Measurements from ENCODE around the gene TTC17. TPM values are rescaled to one million over a fixed set of nuclear protein-coding genes. Genes with fewer than 3 reads are reported as not detected.

TTC17 gene
- total and polyA plus RNA-seq, 9 of the 15 experiments (the other 6 are each of a cell fraction or from before 2014, with no cell fraction given): 19.7 to 99.1 (median 53.3) TPM

GRCh38 chr11:43393765-43394355 is 35.1 kb downstream of the TTC17 start:
- peak; percentile 87 for ATAC-seq
- Histone ChIP-seq H3K9me1 (ENCODE audit: control insufficient read depth, insufficient read depth, low read length) (no peaks in the 10 kb centered on the region), H3K27me3 (ENCODE audit: control insufficient read depth in 2 of 2, insufficient read depth in 2 of 2, low read length in 2 of 2) (no peaks in the 10 kb centered on the region), H3K4me1 (replicated peaks in 1 of 2; ENCODE audit: control insufficient read depth in 2 of 2, insufficient read depth in 2 of 2, low read length in 2 of 2) (peaks cover 0 to 13% of the 10 kb centered on the region in 2 experiments; a peak in 3 of 5 replicates), H3K9me3 (replicated peaks; ENCODE audit: control insufficient read depth, insufficient read depth, low read depth, low read length) (no peaks in the 10 kb centered on the region), H3K36me3 (ENCODE audit: control insufficient read depth, insufficient read depth, low read length) (peaks cover 84% of the 10 kb centered on the region), H3K4me3 (no peak overlapping the region), H4K20me1 (replicated peaks; ENCODE audit: control insufficient read depth, insufficient read depth, low read length) (no peaks in the 10 kb centered on the region), H2AFZ (ENCODE audit: low read depth, low read length) (no peak overlapping the region), H3K79me2 (ENCODE audit: control insufficient read depth, insufficient read depth, low read length) (no peaks in the 10 kb centered on the region), H3K9ac (ENCODE audit: insufficient read depth in 1 of 2, low read depth in 2 of 2, low read length in 2 of 2) (no peak overlapping the region), H3K4me2 (ENCODE audit: insufficient read depth, low read length) (no peak overlapping the region), H3K27ac (ENCODE audit: extremely low read depth, low read depth, low read length) (no peak overlapping the region)
- no TSS peak for BruUV-seq (replicated peaks)
- POLR2A ChIA-PET: interaction anchor here (0.8 kb wide), 1 partner anchor 35 kb away, joined by 4 read pairs; the partner anchor contains the start of gene TTC17
- in situ Hi-C loops (cut with MboI): no loop called here
- WGBS (ENCODE audit: insufficient coverage, low coverage, missing lambda C conversion rate): 0% methylated on average over 2 of the region's 2 CpGs
- DNase-seq (ENCODE audit: extremely low read depth in 1 of 4, low spot score in 3 of 4): peak in 2 of 4 experiments; percentile 25 to 80
- intact Hi-C loops (cut with micrococcal nuclease): no loop called here
- CTCF ChIA-PET (ENCODE audit: low intra/inter-chr PET ratio): no interaction called here
- FAIRE-seq: peak; percentile 75
- no peak for TF ChIP-seq EWSR1 (IDR thresholded peaks at IDR 0.05; ENCODE audit: borderline replicate concordance, low read depth, partially characterized antibody)
- peak; percentile 70; the same call in 1 of the 2 replicates for TF ChIP-seq SMARCA4 (IDR thresholded peaks at IDR 0.05)
- TF ChIP-seq EP300 (IDR thresholded peaks at IDR 0.05; ENCODE audit: low read length): peak; percentile 58
- TF ChIP-seq ZNF175 (CRISPR knock-in tag; IDR thresholded peaks at IDR 0.05; ENCODE audit: low read depth): peak; percentile 79; the same call in 1 of the 2 replicates
- no peak; the same call in 1 of the 2 replicates for TF ChIP-seq ZNF644 (tag; IDR thresholded peaks at IDR 0.05; ENCODE audit: low read depth)
- peak; percentile 75 for TF ChIP-seq TAL1 (IDR thresholded peaks at IDR 0.05)
- peak in 1 of 2 experiments; percentile 20; a peak in 1 of 4 replicates for TF ChIP-seq TBL1XR1 (IDR thresholded peaks at IDR 0.05; ENCODE audit: low read length in 2 of 2)
- TF ChIP-seq MEF2D (tag; conservative IDR thresholded peaks at IDR 0.05; ENCODE audit: low read depth): no peak
- TF ChIP-seq RAD21 (CRISPR knock-in tag; conservative IDR thresholded peaks at IDR 0.05 in 1 of 2, IDR thresholded peaks at IDR 0.05 in 1 of 2): 0 out of 4 replicates have a peak, but pooled peaks of 1 of the 2 experiments have one; percentile 5
- TF ChIP-seq ZBTB34 (CRISPR knock-in tag; IDR thresholded peaks at IDR 0.05): no peak
- TF ChIP-seq CEBPB (tag; IDR thresholded peaks at IDR 0.05): peak; percentile 34; the same call in 1 of the 2 replicates
- TF ChIP-seq RCOR1 (IDR thresholded peaks at IDR 0.05; ENCODE audit: borderline replicate concordance in 1 of 2, low read depth in 2 of 2, low read length in 2 of 2): peak in 1 of 2 experiments; percentile 91; a peak in 2 of 4 replicates
- TF ChIP-seq POLR2AphosphoS5 (IDR thresholded peaks at IDR 0.05; ENCODE audit: control insufficient read depth, insufficient read depth, low read depth, low read length): peak; percentile 48; the same call in 1 of the 2 replicates
- no peak for TF ChIP-seq MECOM (CRISPR knock-in tag; IDR thresholded peaks at IDR 0.05)
- TF ChIP-seq ATF7 (IDR thresholded peaks at IDR 0.05): peak; percentile 76
- TF ChIP-seq NCOR1 (IDR thresholded peaks at IDR 0.05): peak; percentile 71
- TF ChIP-seq CBFA2T3 (IDR thresholded peaks at IDR 0.05): peak; percentile 85
- no peak for TF ChIP-seq RBM34 (IDR thresholded peaks at IDR 0.05; ENCODE audit: borderline replicate concordance, insufficient read depth, low read length)
- TF ChIP-seq TCF3 (CRISPR knock-in tag; IDR thresholded peaks at IDR 0.05): peak; percentile 73
- no peak for TF ChIP-seq BCL6 (CRISPR knock-in tag; IDR thresholded peaks at IDR 0.05)
- peak; percentile 83 for TF ChIP-seq ARID1B (IDR thresholded peaks at IDR 0.05)
- no peak for TF ChIP-seq ZNF277 (CRISPR knock-in tag; IDR thresholded peaks at IDR 0.05; ENCODE audit: borderline replicate concordance)

Measured in K562 (cell line).